Endothelial cell of umbilical vein (primary cell): Measurements from ENCODE around the gene TTLL9. TPM values are rescaled to one million over a fixed set of nuclear protein-coding genes. Genes with fewer than 3 reads are reported as not detected.

Experiments
- BruUV-seq: library from RNA; stranded (reverse); fragments of 400-500 nt; replicated peaks from 2 replicates; lab custom pipeline; 2021; lab: Mats Ljungman, UMichigan
- CTCF ChIA-PET: fragments of 300-600, 350-600 bp; sonication (Branson Sonifier 250); formaldehyde crosslinking; loops from one replicate; lab custom pipeline; 2021; ENCODE audit warnings: antibody characterized with exemption, inconsistent platforms; lab: Charles Lee
- POLR2A ChIA-PET: fragments of 300-600, 350-600 bp; sonication (Branson Sonifier 250); formaldehyde crosslinking; loops from one replicate; lab custom pipeline; 2021; ENCODE audit warnings: antibody characterized with exemption, inconsistent platforms; lab: Charles Lee
- DNase-seq: peaks from one replicate; pipeline ENCODE4 v3.0.0-alpha.2; 2011; ENCODE audit warnings: low read depth, low spot score
- FAIRE-seq: peaks from 2 replicates; lab custom pipeline; 2011; peaks lifted over from hg19 to GRCh38; lab: Jason Lieb, UNC
- H2AFZ ChIP-seq: 2 replicates; pipeline ENCODE4 v1.6.0; 2012; ENCODE audit warnings: low read depth, low read length, control low read depth, inconsistent platforms
- H3K27ac ChIP-seq: 2 replicates; pipeline ENCODE4 v1.5.1; 2011; ENCODE audit warnings: low read depth, mild to moderate bottlenecking, control low read depth, low read length, moderate library complexity; ENCODE audit not compliant: insufficient read depth
- H3K27me3 ChIP-seq, 2 experiments: 2 replicates each; pipeline versions ENCODE4 v1.6.0 to v1.6.1; 2011; ENCODE audit warnings: low read length in 2 of 2, mixed read lengths in 1 of 2; ENCODE audit not compliant: control insufficient read depth in 2 of 2, insufficient read depth in 2 of 2
- H3K36me3 ChIP-seq, 2 experiments: 2 replicates in 1 of 2; 3 replicates in 1 of 2; pipeline ENCODE4 v1.5.1; 2011; ENCODE audit warnings: low read length in 2 of 2, mild to moderate bottlenecking in 1 of 2, moderate library complexity in 1 of 2; ENCODE audit not compliant: control insufficient read depth in 2 of 2, insufficient read depth in 2 of 2; ENCODE audit errors: extremely low read depth in 1 of 2
- H3K4me1 ChIP-seq: 3 replicates; pipeline ENCODE4 v1.5.1; 2011; ENCODE audit warnings: mild to moderate bottlenecking, low read length; ENCODE audit not compliant: control insufficient read depth, insufficient read depth; ENCODE audit errors: extremely low read depth
- H3K4me2 ChIP-seq: 2 replicates; pipeline ENCODE4 v1.6.1; 2011; ENCODE audit warnings: low read length, control low read depth, mixed read lengths; ENCODE audit not compliant: insufficient read depth
- H3K4me3 ChIP-seq, 3 experiments: fragments of 200-600 bp in 1 of 3; sonication (generic), shearing (Covaris generic) in 1 of 3; replicated peaks in 1 of 3; 2 replicates each; pipeline ENCODE4 v1.5.1; 2011 to 2016; ENCODE audit warnings: control low read depth in 3 of 3, low read length in 3 of 3, mild to moderate bottlenecking in 2 of 3, inconsistent platforms in 1 of 3, low read depth in 1 of 3, moderate library complexity in 1 of 3; ENCODE audit not compliant: insufficient read depth in 1 of 3
- H3K79me2 ChIP-seq: 2 replicates; pipeline ENCODE4 v1.6.0; 2012; ENCODE audit warnings: low read length, inconsistent platforms; ENCODE audit not compliant: control insufficient read depth, insufficient read depth
- H3K9ac ChIP-seq: replicated peaks from 2 replicates; pipeline ENCODE3; 2011; ENCODE audit warnings: low read length, control low read depth; ENCODE audit not compliant: insufficient read depth; ENCODE audit errors: extremely low read depth
- H3K9me1 ChIP-seq: replicated peaks from 3 replicates; pipeline ENCODE4 v1.6.0; 2011; ENCODE audit warnings: mild to moderate bottlenecking, low read length; ENCODE audit not compliant: control insufficient read depth, insufficient read depth; ENCODE audit errors: extremely low read depth
- H3K9me3 ChIP-seq: replicated peaks from 2 replicates; pipeline ENCODE4 v1.5.1; 2012; ENCODE audit warnings: low read length, inconsistent platforms; ENCODE audit not compliant: control insufficient read depth, insufficient read depth
- H4K20me1 ChIP-seq: replicated peaks from 2 replicates; pipeline ENCODE3; 2011; ENCODE audit warnings: mild to moderate bottlenecking, low read length; ENCODE audit not compliant: control insufficient read depth, insufficient read depth; ENCODE audit errors: extremely low read depth
- CTCF ChIP-seq, 2 donors: IDR thresholded peaks; 1 replicate in 1 of 2; 2 replicates in 1 of 2; pipeline ENCODE4 v1.5.1; 2011; ENCODE audit warnings: low read length in 2 of 2, mild to moderate bottlenecking in 2 of 2, moderate library complexity in 2 of 2, control low read depth in 1 of 2, inconsistent platforms in 1 of 2, low read depth in 1 of 2; ENCODE audit not compliant: insufficient read depth in 1 of 2; ENCODE audit errors: extremely low read depth in 1 of 2
- EZH2 ChIP-seq: IDR thresholded peaks from 2 replicates; pipeline ENCODE4 v1.6.1; 2012; ENCODE audit warnings: borderline replicate concordance, low read depth, mild to moderate bottlenecking, moderate library complexity, low read length, inconsistent platforms; ENCODE audit not compliant: severe bottlenecking
- FOS ChIP-seq: IDR thresholded peaks from 2 replicates; pipeline ENCODE4 v1.6.1; 2011; ENCODE audit warnings: mild to moderate bottlenecking, low read length, moderate library complexity, borderline replicate concordance; ENCODE audit not compliant: insufficient read depth
- GATA2 ChIP-seq: IDR thresholded peaks from 2 replicates; pipeline ENCODE4 v1.7.0; 2011; ENCODE audit warnings: low read depth, mild to moderate bottlenecking, moderate library complexity, mixed read lengths, low read length; ENCODE audit not compliant: insufficient read length, insufficient read depth
- JUN ChIP-seq: IDR thresholded peaks from 2 replicates; pipeline ENCODE4 v1.6.1; 2011; ENCODE audit warnings: borderline replicate concordance, low read depth; ENCODE audit not compliant: insufficient read length, insufficient read depth
- MAX ChIP-seq: IDR thresholded peaks from 2 replicates; pipeline ENCODE4 v1.6.1; 2011; ENCODE audit not compliant: insufficient read depth, insufficient read length
- MYC ChIP-seq: IDR thresholded peaks from one replicate; pipeline ENCODE4 v1.6.1; 2011; ENCODE audit warnings: mild to moderate bottlenecking, low read depth, low read length
- POLR2A ChIP-seq: IDR thresholded peaks from 2 replicates; pipeline ENCODE4 v1.6.1; 2012; ENCODE audit warnings: low read depth, mild to moderate bottlenecking, control low read depth, low read length
- POLR2AphosphoS5 ChIP-seq: IDR thresholded peaks from 2 replicates; pipeline ENCODE4 v1.6.1; 2012; ENCODE audit warnings: low read depth, mild to moderate bottlenecking, control low read depth, low read length, moderate library complexity; ENCODE audit not compliant: insufficient read depth
- dilution Hi-C: fragments of 300-500 bp; cut with MboI; formaldehyde crosslinking; loops from one replicate; pipeline ENCODE4 v1.15.0; 2019; ENCODE audit warnings: low sequenced_read_pairs; ENCODE audit not compliant: extremely low pct_ligation_motif_present
- intact Hi-C: fragments of 100-400 bp; cut with micrococcal nuclease; formaldehyde crosslinking; loops from one replicate; pipeline ENCODE4 v1.10.0; 2022
- polyA plus RNA-seq, 4 experiments: library from polyadenylated mRNA; depleted of rRNA in 3 of 4; stranded (reverse) in 3 of 4; unstranded in 1 of 4; fragments of >200 nt; gene quantifications; 2 replicates each; pipeline versions ENCODE4 v1.2.1 to v1.2.3, GENCODE V29; 2011 to 2012; ENCODE audit warnings: missing spikeins in 1 of 4
- total RNA-seq: library from RNA; stranded (reverse); gene quantifications from 2 replicates; pipeline ENCODE4 v1.2.3, GENCODE V29; 2021

The TTLL9 gene
- total and polyA plus RNA-seq, 2 donors (not counting 3 experiments of a cell fraction or from before 2014, with no cell fraction given) = 0.03 TPM; not detected in 1

GRCh38 chr20:31868853-31869672, 1.4 kb upstream of the TTLL9 start:
- H3K9ac ChIP-seq = no peak overlapping the region
- BruUV-seq = no TSS peak
- intact Hi-C loops (no loop called here), dilution Hi-C loops (no loop called here)
- DNase-seq = no peak
- no peaks in the 10 kb centered on the region for H3K4me1 ChIP-seq
- no peak for FAIRE-seq
- H2AFZ ChIP-seq = no peak overlapping the region
- H3K36me3 ChIP-seq = no peaks in the 10 kb centered on the region
- TF ChIP-seq MYC = no peak
- TF ChIP-seq CTCF (IDR thresholded peaks at IDR 0.05; ENCODE audit: extremely low read depth in 1 of 2, insufficient read depth in 1 of 2, low read depth in 1 of 2, low read length in 2 of 2) = no peak
- TF ChIP-seq POLR2A = no peak
- TF ChIP-seq GATA2 = no peak
- no peak for TF ChIP-seq POLR2AphosphoS5
- no peak for TF ChIP-seq EZH2
- no peak for TF ChIP-seq FOS
- no peak for TF ChIP-seq JUN
- TF ChIP-seq MAX = no peak
- no peaks in the 10 kb centered on the region for H3K79me2 ChIP-seq
- H4K20me1 ChIP-seq = no peaks in the 10 kb centered on the region
- no peaks in the 10 kb centered on the region for H3K9me3 ChIP-seq
- no peaks in the 10 kb centered on the region for H3K9me1 ChIP-seq
- no peak overlapping the region for H3K4me2 ChIP-seq
- H3K27me3 ChIP-seq = peaks cover 29 to 30% of the 10 kb centered on the region in 2 experiments
- ChIA-PET POLR2A (no interaction called here), CTCF (interaction anchor here (1.5 kb wide), 1 partner anchor 162 kb away, joined by 3 read pairs; no protein-coding TSS in a partner anchor)
- H3K27ac ChIP-seq = no peak overlapping the region
- no peak overlapping the region for H3K4me3 ChIP-seq
